ENCODE results near the gene SORBS2. TPM values are rescaled to one million over a fixed set of nuclear protein-coding genes. Genes with fewer than 3 reads are reported as not detected.

Gene SORBS2
- total RNA-seq, 1 experiment from 2014 or later: 9.7 TPM

GRCh38 chr4:185838514-185839193 lies 26.7 kb upstream of the SORBS2 start:
- Mint-ChIP-seq H3K36me3 (ENCODE audit: insufficient read depth in 1 of 3, low read depth in 3 of 3) (peaks cover 0 to 10% (median 9%) of the 10 kb centered on the region in 3 experiments; a peak in 3 of 7 replicates), H3K4me3 (no peak overlapping the region), H3K27me3 (ENCODE audit: low read depth) (no peaks in the 10 kb centered on the region), H3K27ac (no peak overlapping the region), H3K9me3 (peaks cover 0 to 3% of the 10 kb centered on the region in 2 experiments; a peak in 2 of 5 replicates), H3K4me1 (peaks cover 19 to 33% of the 10 kb centered on the region in 2 experiments)
- Histone ChIP-seq H4K8ac (replicated peaks; ENCODE audit: insufficient read length, low read depth, low read length) (no peak overlapping the region), H3K18ac (ENCODE audit: insufficient read length, low read depth, low read length) (peak overlapping the region; percentile 88), H3K27me3 (ENCODE audit: insufficient read depth, low read length) (no peaks in the 10 kb centered on the region), H3K56ac (ENCODE audit: insufficient read length, low read depth, low read length) (peak overlapping the region; percentile 88), H2BK12ac (ENCODE audit: insufficient read length, low read depth, low read length) (peak overlapping the region; percentile 94), H4K20me1 (ENCODE audit: control insufficient read depth, insufficient read depth, insufficient read length) (no peaks in the 10 kb centered on the region), H2BK120ac (ENCODE audit: low read depth, low read length, poor library complexity, severe bottlenecking) (no peak overlapping the region), H3K27ac (ENCODE audit: insufficient read length, low read depth, low read length) (peak overlapping the region; percentile 100), H3K23ac (ENCODE audit: insufficient read length, low read depth, low read length) (peak overlapping the region; percentile 20), H2BK15ac (ENCODE audit: low read depth, low read length) (no peak overlapping the region), H3K79me2 (ENCODE audit: insufficient read depth, low read length) (no peaks in the 10 kb centered on the region), H3K14ac (ENCODE audit: insufficient read depth, low read length) (peak overlapping the region; percentile 88), H3K4me2 (ENCODE audit: insufficient read depth, insufficient read length, low read length) (peak overlapping the region; percentile 19), H3T11ph (ENCODE audit: low read length) (peak overlapping the region; percentile 56), H2AK5ac (ENCODE audit: insufficient read length, low read length) (peak overlapping the region; percentile 4), H4K91ac (ENCODE audit: insufficient read length, low read depth, low read length) (peak overlapping the region; percentile 96), H4K5ac (ENCODE audit: insufficient read length, low read depth, low read length) (peak overlapping the region; percentile 89), H2BK20ac (ENCODE audit: low read depth, low read length, poor library complexity, severe bottlenecking) (no peak overlapping the region), H3K23me2 (ENCODE audit: insufficient read length, low read depth, low read length, poor library complexity, severe bottlenecking) (no peaks in the 10 kb centered on the region), H3K4ac (ENCODE audit: low read depth, low read length) (peak overlapping the region; percentile 42), H3K4me1 (ENCODE audit: insufficient read depth, low read length) (peaks cover 26% of the 10 kb centered on the region; the same call in 1 of the 2 replicates), H2BK5ac (ENCODE audit: insufficient read length, low read length) (peak overlapping the region; percentile 89), H3K9ac (ENCODE audit: extremely low read depth, insufficient read length, low read length) (peak overlapping the region; percentile 64), H3K9me3 (ENCODE audit: control insufficient read depth, low read depth, low read length) (no peaks in the 10 kb centered on the region), H2AFZ (ENCODE audit: low read length) (no peak overlapping the region), H3K79me1 (ENCODE audit: insufficient read depth, low read depth, low read length, poor library complexity, severe bottlenecking) (no peaks in the 10 kb centered on the region)
- DNase-seq: no peak
- WGBS (ENCODE audit: extremely low coverage, insufficient read length, low lambda C conversion rate): no CpG with 5 or more reads among the region's 11 CpGs
- TF ChIP-seq CTCF (conservative IDR thresholded peaks at IDR 0.05): no peak
